GM12891 (cell line): Measurements from ENCODE around the gene LPIN2.

ENCODE experiments used
- POLR2A ChIP-seq: IDR thresholded peaks from 2 replicates; pipeline ENCODE4 v1.6.1; 2011; ENCODE audit warnings: low read depth, low read length, control low read depth
- POLR2AphosphoS5 ChIP-seq: IDR thresholded peaks from 2 replicates; pipeline ENCODE4 v1.6.1; 2011; ENCODE audit warnings: low read depth, low read length, control low read depth
- SPI1 ChIP-seq: IDR thresholded peaks from 2 replicates; pipeline ENCODE4 v1.6.1; 2011; ENCODE audit warnings: low read depth, low read length, control low read depth

- TF ChIP-seq SPI1: no peak
- TF ChIP-seq POLR2AphosphoS5: no peak
- TF ChIP-seq POLR2A: no peak
Observed at GRCh38 chr18:3010086-3010485, 2.9 kb downstream of the LPIN2 start.
